Muscle layer of duodenum (tissue), 2 donors: ENCODE data around the gene MRAS.
"Not testable (repeated sequence)": the region's sequence is repeated elsewhere in the genome, so short reads cannot be mapped to it uniquely, and the experiment has no call there.

Experiments
- H3K27ac ChIP-seq: one replicate; pipeline ENCODE4 v1.7.0; 2013; ENCODE audit warnings: mild to moderate bottlenecking, low read length
- H3K27me3 ChIP-seq: one replicate; pipeline ENCODE4 v1.7.0; 2013; ENCODE audit warnings: low read depth, mild to moderate bottlenecking, control low read depth, low read length
- H3K36me3 ChIP-seq, 2 donors: one replicate each; pipeline ENCODE4 v1.7.0; 2013; ENCODE audit warnings: low read length in 2 of 2, control low read depth in 1 of 2, mild to moderate bottlenecking in 1 of 2; ENCODE audit not compliant: insufficient read depth in 2 of 2, control insufficient read depth in 1 of 2
- H3K4me1 ChIP-seq, 2 donors: one replicate each; pipeline ENCODE4 v1.7.0; 2013; ENCODE audit warnings: low read length in 2 of 2, mild to moderate bottlenecking in 2 of 2, control low read depth in 1 of 2, moderate library complexity in 1 of 2; ENCODE audit not compliant: insufficient read depth in 2 of 2, control insufficient read depth in 1 of 2
- H3K4me3 ChIP-seq, 2 donors: one replicate each; pipeline ENCODE4 v1.7.0; 2013; ENCODE audit warnings: low read length in 2 of 2, low read depth in 1 of 2, mild to moderate bottlenecking in 1 of 2
- H3K9me3 ChIP-seq, 2 donors: one replicate each; pipeline ENCODE4 v1.7.0; 2013; ENCODE audit warnings: low read length in 2 of 2, control low read depth in 1 of 2, mild to moderate bottlenecking in 1 of 2; ENCODE audit not compliant: control insufficient read depth in 1 of 2
- donor health status: healthy.

MRAS gene

GRCh38 chr3:138407236-138407907 lies 59.0 kb downstream of the MRAS start:
- Histone ChIP-seq H3K4me1 (no peaks in the 10 kb centered on the region), H3K36me3 (peaks cover 12 to 26% of the 10 kb centered on the region in 2 donors), H3K9me3 (no peaks in the 10 kb centered on the region), H3K4me3 (no peak overlapping the region), H3K27me3 (no peaks in the 10 kb centered on the region), H3K27ac (no peak overlapping the region)

- no peak overlapping the region for H3K27ac ChIP-seq
- H3K4me1 ChIP-seq = no peaks in the 10 kb centered on the region
- H3K36me3 ChIP-seq = peaks cover 12% of the 10 kb centered on the region in 2 donors
- no peak overlapping the region for H3K4me3 ChIP-seq
- H3K9me3 ChIP-seq = no peaks in the 10 kb centered on the region
- no peaks in the 10 kb centered on the region for H3K27me3 ChIP-seq
Observed at GRCh38 chr3:138408751-138409570, 60.6 kb downstream of the MRAS start.

- Histone ChIP-seq H3K27ac (no peak overlapping the region), H3K4me1 (no peaks in the 10 kb centered on the region), H3K36me3 (no peaks in the 10 kb centered on the region), H3K4me3 (no peak overlapping the region), H3K9me3 (no peaks in the 10 kb centered on the region), H3K27me3 (no peaks in the 10 kb centered on the region)
Observed at GRCh38 chr3:138412821-138413551, 64.6 kb downstream of the MRAS start.

GRCh38 chr3:138416236-138416635 lies 67.9 kb downstream of the MRAS start:
- not testable (repeated sequence) for H3K27ac ChIP-seq, H3K9me3 ChIP-seq, H3K4me1 ChIP-seq, H3K27me3 ChIP-seq, H3K4me3 ChIP-seq, H3K36me3 ChIP-seq

GRCh38 chr3:138417559-138417982 lies 69.2 kb downstream of the MRAS start:
- no peaks in the 10 kb centered on the region for H3K4me1 ChIP-seq
- H3K27me3 ChIP-seq = no peaks in the 10 kb centered on the region
- no peaks in the 10 kb centered on the region for H3K9me3 ChIP-seq
- no peaks in the 10 kb centered on the region for H3K36me3 ChIP-seq
- no peak overlapping the region for H3K4me3 ChIP-seq
- H3K27ac ChIP-seq = no peak overlapping the region

- H3K36me3 ChIP-seq = no peaks in the 10 kb centered on the region
Observed at GRCh38 chr3:138418601-138419206, 70.3 kb downstream of the MRAS start.

GRCh38 chr3:138423316-138423715 lies 74.9 kb downstream of the MRAS start:
- H3K27ac ChIP-seq = no peak overlapping the region
- no peak overlapping the region for H3K4me3 ChIP-seq
- no peaks in the 10 kb centered on the region for H3K27me3 ChIP-seq
- no peaks in the 10 kb centered on the region for H3K9me3 ChIP-seq
- H3K4me1 ChIP-seq = no peaks in the 10 kb centered on the region
- no peaks in the 10 kb centered on the region for H3K36me3 ChIP-seq

More at GRCh38 chr3:138418601-138419206, 70.3 kb downstream of the MRAS start:
- H3K4me1 ChIP-seq = no peaks in the 10 kb centered on the region
- no peaks in the 10 kb centered on the region for H3K9me3 ChIP-seq
- no peak overlapping the region for H3K27ac ChIP-seq
- no peak overlapping the region for H3K4me3 ChIP-seq
- H3K27me3 ChIP-seq = no peaks in the 10 kb centered on the region

- Histone ChIP-seq H3K4me3 (no peak overlapping the region), H3K27ac (no peak overlapping the region), H3K9me3 (no peaks in the 10 kb centered on the region), H3K27me3 (no peaks in the 10 kb centered on the region), H3K36me3 (no peaks in the 10 kb centered on the region), H3K4me1 (no peaks in the 10 kb centered on the region)
Observed at GRCh38 chr3:138424323-138424722, 75.9 kb downstream of the MRAS start.

GRCh38 chr3:138426211-138426610 lies 77.8 kb downstream of the MRAS start:
- H3K9me3 ChIP-seq = no peaks in the 10 kb centered on the region
- no peaks in the 10 kb centered on the region for H3K27me3 ChIP-seq
- no peaks in the 10 kb centered on the region for H3K4me1 ChIP-seq
- no peak overlapping the region for H3K27ac ChIP-seq
- H3K36me3 ChIP-seq = no peaks in the 10 kb centered on the region
- H3K4me3 ChIP-seq = no peak overlapping the region

- not testable (repeated sequence) for H3K9me3 ChIP-seq, H3K27me3 ChIP-seq, H3K4me3 ChIP-seq, H3K4me1 ChIP-seq, H3K36me3 ChIP-seq, H3K27ac ChIP-seq
Observed at GRCh38 chr3:138426754-138427153, 78.4 kb downstream of the MRAS start.

GRCh38 chr3:138429665-138430064 lies 81.3 kb downstream of the MRAS start:
- no peak overlapping the region for H3K4me3 ChIP-seq
- H3K27me3 ChIP-seq = no peaks in the 10 kb centered on the region
- H3K9me3 ChIP-seq = no peaks in the 10 kb centered on the region
- no peak overlapping the region for H3K27ac ChIP-seq
- peaks cover 4 to 11% of the 10 kb centered on the region in 2 donors for H3K4me1 ChIP-seq
- no peaks in the 10 kb centered on the region for H3K36me3 ChIP-seq
